Activated naive CD8-positive, alpha-beta T cell treated with anti-CD3 and anti-CD28 coated beads, Interleukin-2, amount 50 U/mL, for 16 hours (primary cell): ENCODE measurements around the gene MDFIC2.
"Not testable (repeated sequence)": the region's sequence is repeated elsewhere in the genome, so short reads cannot be mapped to it uniquely, and the experiment has no call there.

ENCODE experiments used
- DNase-seq: peaks from one replicate; pipeline ENCODE4 v3.0.0-alpha.2; 2020; ENCODE audit warnings: low read depth, low spot score

The MDFIC2 gene

DNA sequence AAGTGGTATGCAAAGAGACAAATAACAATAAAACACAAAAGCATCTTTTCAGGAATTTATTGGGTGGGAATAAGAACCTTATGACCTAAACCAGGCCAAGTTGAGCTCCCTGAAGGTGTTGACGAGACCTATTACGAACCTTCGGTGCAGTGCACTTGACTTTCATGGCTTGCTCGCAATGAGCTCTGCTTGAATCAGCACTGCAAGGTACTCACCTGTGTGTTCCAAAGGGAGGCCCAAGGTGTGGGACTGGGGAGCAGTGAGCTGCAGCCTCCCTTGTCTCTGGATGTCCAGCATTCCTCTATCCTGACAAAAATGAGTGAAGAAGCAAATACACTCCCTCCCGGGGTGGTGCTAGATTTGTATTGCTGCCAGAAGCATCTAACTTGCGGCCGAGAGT lies at the start of gene MDFIC2:
MDFIC2 (minus strand) TSS at position 303 of the 400 bp plus-strand sequence. CDS start 665 bp downstream, outside the sequence.
- DNase-seq: no peak

DNA sequence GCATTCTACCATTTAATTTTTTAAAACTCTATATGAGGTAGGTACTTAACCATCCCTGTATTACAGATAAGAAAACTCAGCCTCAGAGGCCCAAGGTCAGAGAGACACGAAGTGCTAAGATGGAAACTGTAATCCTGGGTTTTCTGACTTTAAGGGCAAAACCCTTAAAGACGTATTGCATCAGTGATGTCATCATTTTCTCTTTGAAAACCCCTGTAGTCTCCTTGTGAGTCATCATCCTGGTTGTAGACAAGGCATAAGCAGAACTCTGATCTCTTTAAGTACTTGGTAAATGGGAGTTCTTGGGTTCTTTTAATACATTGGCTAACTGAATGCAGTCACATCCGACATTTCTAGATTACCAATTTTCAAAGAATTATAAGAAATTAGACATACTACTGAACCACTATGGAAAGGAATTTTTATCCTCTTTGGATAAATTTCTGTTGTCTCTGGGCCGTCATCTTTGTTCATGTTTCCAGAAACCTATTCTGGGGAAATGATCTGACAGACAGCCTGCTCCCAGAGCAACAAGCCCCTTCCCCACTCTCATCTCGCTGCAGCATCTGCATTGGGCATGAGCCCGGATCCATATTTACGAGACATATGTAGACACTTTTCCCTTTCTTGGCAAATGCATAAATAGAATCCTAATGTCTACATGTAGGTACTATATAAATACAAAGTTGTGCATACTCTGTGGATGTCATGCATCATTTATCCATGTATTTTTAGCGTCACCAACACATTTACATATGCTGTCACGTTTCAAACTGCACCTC lies 48.7 kb upstream of the MDFIC2 start:
- DNase-seq: no peak

DNA sequence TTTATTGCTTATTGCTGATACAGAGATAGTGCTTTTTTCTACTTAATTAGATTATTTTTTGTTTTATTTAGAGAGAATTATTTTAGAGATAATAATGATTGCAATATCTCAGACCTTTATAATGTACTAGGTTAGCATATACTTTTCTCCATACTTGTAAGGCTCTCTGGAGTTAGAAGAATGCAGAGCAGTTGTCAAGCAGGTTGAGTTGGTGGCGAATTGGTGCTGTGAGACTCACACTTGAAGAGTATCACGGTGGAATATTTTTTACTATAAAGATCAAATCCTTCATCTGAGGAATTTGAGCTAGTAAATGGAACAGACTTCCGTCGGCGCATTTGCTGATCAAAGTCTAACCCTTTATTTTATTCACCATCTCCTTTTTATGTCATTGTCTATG lies 47.3 kb upstream of the MDFIC2 start:
- DNase-seq: no peak

DNA sequence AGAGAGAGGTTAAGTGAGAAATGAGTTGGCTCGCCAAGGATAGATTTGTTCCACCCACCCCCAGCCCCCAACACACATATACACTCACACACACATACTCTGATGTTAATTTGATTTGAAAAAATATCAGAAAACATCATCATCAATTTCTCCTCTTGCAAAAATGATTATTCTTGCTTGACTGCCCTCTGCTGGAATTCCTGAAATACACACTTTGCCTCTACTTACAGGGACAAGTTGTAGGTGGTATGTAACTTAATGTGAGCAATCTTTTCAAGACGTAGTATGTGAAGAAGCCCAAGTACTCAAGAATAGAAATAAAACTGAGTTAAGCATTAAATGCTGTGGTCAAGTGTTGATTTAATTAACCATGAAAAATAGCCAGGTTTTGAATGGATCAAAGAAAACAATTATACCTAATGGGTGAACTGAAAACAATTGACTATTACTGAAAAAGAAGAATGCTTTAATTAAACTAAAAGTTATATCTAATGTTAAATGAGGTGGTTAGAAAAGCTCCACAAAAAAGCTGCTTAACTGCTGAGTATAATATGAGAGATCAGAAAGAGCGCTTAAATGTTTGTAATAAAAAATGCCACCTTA lies 46.6 kb upstream of the MDFIC2 start:
- DNase-seq: no peak

DNA sequence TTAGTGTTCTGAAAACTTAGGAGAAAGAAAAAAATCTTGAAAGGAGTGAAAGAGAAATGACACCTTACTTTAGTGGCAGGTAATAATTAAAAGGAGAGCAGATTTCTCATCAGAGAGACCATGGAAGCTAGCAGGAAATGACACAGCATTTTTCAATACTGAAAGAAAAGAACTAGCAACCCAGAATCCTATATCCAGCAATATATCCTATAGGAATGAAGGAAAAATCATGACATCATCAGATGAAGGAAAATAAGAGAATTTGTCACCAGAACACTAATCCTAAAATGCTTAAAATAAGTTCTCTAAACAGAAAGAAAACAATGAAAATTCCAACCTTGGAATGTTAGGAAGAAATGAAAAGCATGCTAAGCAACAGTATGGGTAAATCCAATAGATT lies 39.8 kb upstream of the MDFIC2 start:
- DNase-seq: no peak

DNA sequence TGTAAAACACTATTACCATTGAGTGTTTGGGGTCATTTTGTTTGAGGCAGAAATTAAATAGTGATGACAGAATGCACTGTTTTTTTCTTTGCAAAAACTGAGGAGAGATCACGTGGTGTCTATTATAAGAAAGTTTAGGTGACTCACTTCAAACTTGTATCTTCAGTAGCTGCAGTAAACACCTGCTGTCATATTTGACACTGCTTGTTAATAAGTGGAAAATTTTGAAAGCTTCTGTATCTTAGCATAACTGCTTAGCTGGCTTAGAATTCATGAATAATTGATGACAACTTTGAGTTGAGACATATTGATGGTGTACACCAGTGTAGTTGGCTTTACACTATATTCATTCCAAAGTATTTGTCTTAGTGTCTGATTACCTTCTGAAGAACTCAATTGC lies 29.7 kb upstream of the MDFIC2 start:
- no peak for DNase-seq

DNA sequence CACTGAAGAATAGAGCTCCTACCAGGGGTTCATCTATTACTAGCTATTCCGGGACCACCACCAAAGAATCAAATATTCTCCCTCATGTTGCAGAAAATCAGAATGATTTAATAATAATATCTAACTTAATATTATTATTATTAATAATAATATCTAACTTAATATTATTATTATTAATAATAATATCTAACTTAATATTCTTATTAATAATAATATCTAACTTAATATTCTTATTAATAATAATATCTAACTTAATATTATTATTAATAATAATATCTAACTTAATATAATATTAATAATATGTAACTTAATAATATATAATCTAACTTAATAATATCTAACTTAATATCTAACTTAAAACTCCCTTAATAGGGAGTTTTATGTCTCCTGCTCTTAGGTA lies 24.4 kb upstream of the MDFIC2 start:
- DNase-seq: not testable (repeated sequence)

DNA sequence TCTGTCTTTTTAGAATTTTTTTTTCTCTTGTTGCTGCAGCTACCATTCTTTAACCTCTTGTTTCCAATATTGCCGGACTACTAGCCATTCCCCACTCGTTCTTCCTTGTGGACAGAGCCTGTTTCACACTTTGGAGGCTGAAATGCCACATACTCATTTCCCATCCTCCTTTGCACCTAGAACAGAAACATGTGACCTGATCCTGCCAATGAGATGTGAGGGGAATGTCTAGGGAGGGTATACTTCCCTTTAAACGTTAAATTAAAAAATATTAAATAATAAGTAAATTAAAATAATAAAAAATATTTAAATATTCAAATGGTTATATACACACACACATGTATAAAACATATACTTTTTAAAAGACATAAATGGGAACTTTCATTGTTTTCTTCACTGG lies 20.6 kb upstream of the MDFIC2 start:
- DNase-seq: no peak

DNA sequence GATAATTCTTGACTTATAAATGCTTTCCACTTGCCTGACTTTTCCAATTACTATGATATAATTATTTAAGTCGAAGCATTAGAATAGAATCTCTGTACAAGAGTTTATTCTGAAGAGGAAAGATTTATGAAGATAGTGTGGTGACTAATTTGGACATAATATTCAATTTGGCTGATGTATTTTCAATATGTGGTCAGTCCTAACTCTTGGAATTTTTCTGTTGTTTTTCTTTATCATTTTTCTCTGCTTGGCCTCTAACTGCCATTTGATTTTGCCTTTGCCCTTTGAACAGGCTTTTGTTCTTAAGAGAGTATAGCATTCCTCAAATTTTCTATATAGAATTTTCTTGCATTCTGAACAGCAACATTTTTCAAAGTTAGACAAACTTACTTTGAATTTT lies 2.6 kb upstream of the MDFIC2 start:
- DNase-seq: no peak

DNA sequence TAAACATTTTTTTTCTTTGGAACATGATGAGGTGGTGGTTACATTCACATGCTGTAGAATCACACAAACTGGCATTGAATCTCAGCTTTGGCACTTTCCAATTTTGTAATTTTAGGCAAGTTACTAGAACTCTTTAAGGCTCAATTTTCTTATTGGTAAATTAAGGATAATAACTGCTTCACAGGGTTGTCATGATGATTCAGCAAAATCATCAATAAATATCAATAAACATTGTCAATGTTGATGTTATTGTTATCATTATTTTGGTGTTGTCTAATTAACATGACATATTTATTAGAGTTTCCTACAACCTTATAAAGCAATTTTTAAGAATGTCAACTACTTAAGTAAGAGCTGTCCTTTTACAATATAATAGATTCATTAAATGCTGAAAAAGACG lies 1.6 kb downstream of the MDFIC2 start:
- no peak for DNase-seq

DNA sequence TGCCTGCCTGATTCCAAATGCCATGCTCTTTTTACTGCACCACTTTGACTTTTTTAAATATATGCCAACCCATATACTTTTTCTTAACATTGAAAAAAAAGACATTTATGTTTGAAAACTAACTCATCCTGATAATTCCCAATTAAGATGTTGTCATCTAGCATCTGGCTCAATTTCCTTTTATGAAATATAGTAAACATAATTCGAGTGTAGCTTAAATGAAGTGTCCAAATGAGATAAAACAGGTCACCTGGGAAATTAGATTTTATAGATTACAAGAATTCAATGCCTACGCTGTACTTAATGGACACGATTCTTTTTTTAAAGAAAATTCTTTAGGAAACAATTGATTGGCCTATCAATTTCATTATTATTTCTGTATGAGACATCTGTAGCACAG lies 2.8 kb downstream of the MDFIC2 start:
- DNase-seq: no peak

DNA sequence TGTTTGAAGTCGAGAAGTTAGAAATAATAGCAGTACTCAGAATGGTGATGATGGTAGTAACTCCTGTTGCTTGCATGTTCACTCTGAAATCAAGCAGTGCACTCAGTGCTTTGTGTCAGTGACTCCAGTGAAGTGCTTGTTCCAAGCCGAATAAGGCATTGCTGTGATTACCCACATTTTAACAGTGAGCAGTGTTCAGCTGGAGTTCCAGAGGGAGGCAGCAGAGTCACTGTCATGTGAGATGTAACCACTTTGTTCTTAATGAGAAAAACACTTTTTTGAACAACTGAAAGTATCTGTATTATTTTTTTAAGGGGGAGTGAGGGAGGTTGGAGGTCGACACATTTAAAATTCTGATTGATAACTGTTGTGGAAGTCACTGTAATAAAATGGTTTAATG lies 3.7 kb downstream of the MDFIC2 start:
- no peak for DNase-seq

DNA sequence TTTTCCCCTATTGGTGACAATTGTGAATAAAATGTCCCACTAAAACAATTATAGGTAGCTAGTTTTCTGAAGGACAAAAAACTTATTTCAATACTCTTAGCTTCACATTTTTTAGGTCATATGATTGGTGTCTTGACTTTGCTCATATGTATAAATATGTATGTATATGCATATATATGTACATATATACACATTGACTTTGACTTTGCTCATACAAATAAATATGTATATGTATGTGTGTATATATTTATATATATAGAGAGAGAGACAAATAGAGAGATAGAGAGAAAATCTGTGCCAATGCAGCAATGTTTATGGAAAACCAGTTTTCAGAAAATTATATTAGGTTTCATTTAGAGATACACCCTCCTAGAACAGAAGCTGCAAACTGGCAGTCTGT lies 5.7 kb downstream of the MDFIC2 start:
- no peak for DNase-seq

DNA sequence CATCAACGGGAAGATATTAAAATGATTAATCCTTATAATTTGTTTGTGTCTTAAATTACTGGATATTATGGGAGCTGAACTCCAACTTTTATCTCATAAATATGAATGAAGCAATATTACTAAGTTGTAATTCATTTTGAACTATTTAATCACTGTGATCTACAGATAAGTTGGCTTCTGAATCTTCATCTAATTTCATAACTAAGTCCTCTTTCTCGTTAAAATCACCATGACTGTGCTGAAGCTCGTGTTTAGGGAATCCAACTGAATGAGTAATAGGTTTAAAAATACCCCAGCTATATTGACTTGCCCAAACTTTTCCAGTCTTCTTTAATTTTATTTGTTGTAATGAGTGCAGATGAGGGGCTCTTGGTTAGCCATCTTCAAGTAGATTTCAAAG lies 14.1 kb downstream of the MDFIC2 start:
- no peak for DNase-seq

DNA sequence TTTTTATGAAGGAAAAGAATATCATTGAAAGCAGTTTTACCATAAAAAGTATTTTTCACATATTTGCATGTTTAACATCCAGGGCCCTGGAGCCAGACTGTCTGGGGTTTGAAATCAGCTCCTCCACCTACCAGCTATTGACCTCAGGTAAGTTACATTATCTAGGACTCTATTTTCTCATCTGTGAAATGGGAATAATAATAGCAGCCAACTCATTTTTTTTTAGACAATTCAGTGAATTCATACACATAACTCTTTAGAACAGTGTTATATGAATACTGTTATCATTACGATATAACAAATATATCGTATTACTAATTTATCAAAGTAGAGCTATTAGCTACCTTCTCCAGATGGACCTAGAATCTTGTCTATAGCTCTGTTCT lies 21.3 kb downstream of the MDFIC2 start:
- DNase-seq: no peak

DNA sequence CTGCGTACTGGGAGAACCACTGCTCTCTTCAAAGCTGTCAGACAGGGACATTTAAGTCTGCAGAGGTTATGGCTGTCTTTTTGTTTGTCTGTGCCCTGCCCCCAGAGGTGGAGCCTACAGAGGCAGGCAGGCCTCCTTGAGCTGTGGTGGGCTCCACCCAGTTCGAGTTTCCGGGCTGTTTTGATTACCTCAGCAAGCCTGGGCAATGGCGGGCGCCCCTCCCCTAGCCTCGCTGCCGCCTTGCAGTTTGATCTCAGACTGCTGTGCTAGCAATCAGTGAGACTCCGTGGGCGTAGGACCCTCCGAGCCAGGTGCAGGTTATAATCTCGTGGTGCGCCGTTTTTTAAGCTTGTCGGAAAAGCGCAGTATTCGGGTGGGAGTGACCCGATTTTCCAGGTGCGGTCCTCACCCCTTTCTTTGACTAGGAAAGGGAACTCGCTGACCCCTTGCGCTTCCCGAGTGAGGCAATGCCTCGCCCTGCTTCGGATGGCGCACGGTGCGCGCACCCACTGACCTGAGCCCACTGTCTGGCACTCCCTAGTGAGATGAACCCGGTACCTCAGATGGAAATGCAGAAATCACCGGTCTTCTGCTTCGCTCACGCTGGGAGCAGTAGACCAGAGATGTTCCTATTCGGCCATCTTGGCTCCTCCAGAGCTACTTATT lies 21.9 kb downstream of the MDFIC2 start:
- DNase-seq: not testable (repeated sequence)

DNA sequence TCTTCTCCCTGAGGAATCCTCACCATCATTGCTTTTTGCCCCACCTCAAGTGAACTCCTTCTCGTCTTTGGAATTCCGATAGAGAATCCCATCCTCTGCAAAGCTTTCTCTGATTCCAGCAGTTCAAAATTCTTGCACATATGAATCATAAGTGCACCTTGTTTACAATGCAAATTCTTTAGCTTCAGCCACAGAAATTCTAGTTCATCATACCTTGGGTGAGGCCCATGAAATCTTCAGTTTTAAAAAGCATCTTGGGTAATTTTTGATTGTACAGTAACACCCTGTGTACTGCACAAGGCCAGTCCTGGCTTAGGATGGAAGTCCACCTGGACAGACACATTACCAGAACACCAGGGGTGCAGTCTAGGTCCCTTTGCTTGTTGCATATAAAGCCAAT lies 30.8 kb downstream of the MDFIC2 start:
- no peak for DNase-seq

DNA sequence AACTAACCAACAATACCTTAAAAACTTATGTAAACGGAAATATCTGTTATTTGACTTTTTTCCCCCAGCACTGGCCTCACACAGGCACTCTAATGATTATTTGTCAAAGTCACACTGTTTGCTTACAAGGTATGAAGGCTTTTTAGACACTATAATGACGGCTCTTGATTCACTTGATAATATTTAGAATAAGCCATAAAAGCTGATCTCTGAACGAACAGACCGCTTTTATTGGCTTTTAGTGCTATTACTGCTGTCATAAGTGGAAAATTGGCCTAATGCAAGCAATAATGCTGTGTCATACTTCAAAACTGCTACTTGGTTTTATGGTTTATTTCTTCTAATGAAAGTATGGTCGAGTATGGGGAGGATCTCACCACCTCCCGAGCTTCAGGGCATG lies 35.1 kb downstream of the MDFIC2 start:
- no peak for DNase-seq

DNA sequence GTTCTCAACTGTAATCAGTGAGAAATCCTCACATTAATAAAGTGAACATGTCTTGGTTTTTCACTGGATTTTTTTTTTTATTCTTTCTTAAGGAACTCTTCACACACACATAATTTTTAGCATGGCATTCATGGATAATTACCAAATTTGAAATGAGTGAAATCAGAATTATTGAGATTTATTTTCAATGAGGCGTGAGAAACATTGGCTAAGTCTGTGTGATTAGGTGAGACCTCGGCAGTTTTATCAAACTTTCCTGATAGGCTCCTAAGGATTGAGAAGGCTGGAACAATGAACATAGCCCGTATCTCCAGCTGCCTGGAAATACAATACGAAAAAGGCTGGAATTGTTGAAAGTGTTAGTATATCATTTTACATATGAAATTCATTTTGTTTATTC lies 35.5 kb downstream of the MDFIC2 start:
- DNase-seq: no peak

DNA sequence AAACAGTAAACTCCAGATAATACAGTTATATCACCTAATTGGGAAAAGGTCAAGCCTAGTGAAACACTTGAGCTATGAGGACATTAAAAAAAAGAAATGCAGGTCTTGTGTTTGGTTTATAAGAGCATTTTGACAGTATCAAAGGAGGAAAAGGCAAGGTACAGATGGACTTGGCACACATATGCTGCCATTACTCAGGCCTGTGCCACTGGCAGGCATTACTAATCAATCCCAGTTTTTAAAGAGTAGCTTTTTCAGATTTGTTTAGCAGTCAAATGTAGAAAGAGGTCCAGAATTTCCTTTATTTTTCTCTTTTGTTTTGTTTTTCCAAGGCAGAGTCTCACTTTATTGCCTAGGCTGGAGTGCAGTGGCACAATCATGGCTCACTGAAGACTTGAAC lies 38.9 kb downstream of the MDFIC2 start:
- no peak for DNase-seq

DNA sequence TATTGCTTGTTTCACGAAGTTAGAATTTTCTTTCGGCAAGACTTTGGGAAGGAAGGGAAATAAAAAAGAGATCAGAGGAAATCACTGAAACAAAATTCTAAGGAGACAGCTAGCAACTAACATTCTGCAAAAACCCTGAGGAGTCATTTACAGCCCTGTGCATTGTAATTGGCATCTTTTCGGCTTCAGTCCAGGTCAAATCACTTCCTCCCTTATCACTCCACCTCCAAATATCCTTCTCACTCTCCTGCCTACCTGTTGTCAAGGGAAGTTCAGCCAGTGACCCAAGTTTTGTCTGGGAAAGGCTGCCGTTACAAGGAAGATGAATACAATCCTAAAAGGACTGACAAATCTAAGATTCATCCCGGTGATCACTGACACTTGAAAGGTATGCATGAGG lies 39.6 kb downstream of the MDFIC2 start:
- no peak for DNase-seq

DNA sequence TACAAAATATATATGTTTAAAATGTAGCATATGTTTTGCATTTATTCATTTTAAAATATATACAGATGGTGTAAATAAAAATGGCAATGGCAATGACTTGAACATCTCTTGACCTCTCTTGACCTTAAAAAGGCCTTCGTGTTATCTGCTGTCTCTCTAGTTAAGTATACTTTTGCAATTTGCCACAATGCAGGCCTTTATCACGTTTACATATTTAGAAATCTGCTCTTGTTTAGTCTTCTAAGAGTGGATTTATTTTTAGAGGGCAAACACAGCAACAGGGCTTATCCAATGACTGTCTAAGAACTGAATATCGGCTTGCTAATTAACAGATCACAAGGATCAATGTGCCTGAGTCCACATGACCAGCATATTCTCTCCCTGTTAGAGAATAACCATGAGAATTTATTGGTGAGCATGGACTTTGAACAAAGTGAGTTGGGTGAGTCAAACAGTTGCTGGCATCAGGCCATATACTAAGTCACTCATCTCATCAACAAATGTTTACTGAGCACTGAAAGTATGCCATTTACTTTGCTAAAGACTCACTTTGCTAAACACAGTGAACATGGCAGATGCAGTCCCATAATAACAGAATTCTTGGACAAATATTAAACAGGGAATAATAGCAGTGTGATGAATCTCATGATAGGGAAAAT lies 48.2 kb downstream of the MDFIC2 start:
- no peak for DNase-seq

DNA sequence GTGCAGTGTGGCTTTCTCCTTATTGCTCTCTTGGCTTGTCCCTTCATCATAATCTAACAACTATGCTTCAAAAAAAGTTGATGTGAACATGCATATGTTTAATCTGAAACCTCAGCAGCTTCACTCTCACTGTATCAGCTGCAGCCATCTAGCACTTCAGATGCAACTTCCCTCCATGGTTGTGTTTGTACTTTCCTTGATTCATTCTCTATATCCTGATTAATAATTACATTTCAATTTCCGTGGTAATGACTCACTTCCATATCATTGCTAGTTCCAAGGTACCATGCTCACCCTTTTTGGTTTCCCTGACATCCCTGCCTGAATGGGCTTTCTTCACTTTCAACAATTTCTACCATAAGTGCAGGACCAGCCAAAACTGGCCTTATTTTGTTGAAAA lies 51.2 kb downstream of the MDFIC2 start:
- no peak for DNase-seq
